ENCODE results near the gene DRC7. TPM values are rescaled to one million over a fixed set of nuclear protein-coding genes. Genes with fewer than 3 reads are reported as not detected.

Gene DRC7
- total and polyA plus RNA-seq, 2 donors from 2014 or later = 1.8 to 3.2 TPM

DNA sequence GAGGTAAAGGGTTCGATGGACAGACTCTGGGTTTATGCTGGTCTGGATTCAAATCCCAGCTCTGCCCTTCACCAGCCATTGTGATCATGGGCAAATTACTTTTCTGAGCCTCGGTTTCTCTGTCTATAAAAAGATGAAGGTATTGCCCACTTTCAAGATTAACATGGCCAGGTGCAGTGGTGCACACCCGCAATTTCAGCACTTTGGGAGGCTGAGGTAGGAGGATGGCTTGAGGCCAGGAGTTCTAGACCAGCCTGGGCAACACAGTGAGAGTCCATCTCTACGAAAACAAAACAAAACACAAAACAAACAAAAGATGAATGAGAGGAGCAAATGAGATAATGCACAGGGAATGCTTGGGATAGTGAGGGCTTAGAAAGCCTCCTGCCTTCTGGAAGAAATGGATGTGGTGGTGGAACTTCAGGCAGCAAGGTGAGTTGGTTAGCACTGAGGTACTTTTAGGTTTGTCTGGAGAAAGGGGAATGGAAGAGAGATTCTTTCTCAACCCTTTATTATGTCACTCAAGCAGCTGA lies 18.0 kb upstream of the DRC7 start:
- no peak for DNase-seq
- no peak overlapping the region for H3K9ac ChIP-seq (ENCODE audit: low read length in 3 of 3)
- FAIRE-seq = no peak

DNA sequence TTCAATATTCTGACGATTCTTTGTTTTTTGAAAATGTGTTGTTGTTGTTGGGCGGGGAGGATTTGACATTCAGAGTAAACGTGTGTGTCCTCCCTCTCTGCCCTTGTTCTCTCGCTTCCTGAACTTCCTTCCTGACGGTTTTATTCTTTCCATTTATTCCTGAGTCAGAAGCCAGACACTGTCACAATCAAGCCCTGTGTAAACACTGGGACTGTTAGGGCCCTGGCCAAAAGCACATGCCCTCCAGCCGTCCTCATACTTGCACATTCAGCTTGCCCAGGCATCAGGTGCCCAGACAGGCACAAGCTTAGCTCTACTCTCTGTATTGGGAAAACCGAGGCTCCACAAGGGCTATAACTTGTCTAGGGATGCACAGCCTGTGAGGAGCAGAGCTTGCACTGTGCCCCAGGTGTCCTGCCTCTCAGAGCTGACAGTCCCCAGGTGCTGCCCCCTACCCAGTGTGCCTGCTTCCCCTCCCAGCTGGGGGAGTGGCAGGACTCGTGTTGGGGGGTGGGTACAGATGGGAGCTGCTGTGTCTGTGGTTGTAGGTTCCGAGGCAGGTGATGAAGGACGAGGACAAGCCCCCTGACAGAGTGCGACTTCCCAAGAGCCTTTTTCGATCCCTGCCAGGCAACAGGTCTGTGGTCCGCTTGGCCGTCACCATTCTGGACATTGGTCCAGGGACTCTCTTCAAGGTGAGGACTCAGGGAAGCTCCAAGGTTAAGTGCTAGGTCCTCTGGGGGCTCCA lies 16.8 kb upstream of the DRC7 start:
- Histone ChIP-seq H3K36me3 (ENCODE audit: control insufficient read depth in 2 of 3, insufficient read depth in 3 of 3, low read length in 3 of 3) (no peaks in the 10 kb centered on the region), H3K9ac (ENCODE audit: low read length in 3 of 3) (no peak overlapping the region), H3K27me3 (ENCODE audit: control insufficient read depth, insufficient read depth, low read length) (no peaks in the 10 kb centered on the region), H3K27ac (ENCODE audit: low read depth in 2 of 2, low read length in 2 of 2) (no peak overlapping the region), H3K4me1 (ENCODE audit: control insufficient read depth in 2 of 3, insufficient read depth in 2 of 3, low read depth in 1 of 3, low read length in 3 of 3) (no peaks in the 10 kb centered on the region), H3K9me3 (ENCODE audit: control insufficient read depth in 2 of 3, insufficient read depth in 1 of 3, low read length in 3 of 3) (no peaks in the 10 kb centered on the region), H3K4me3 (ENCODE audit: low read length in 3 of 3) (no peak overlapping the region)
- intact Hi-C loops (cut with DNase I) = no loop called here
- FAIRE-seq (no peak), DNase-seq (no peak)
- TF ChIP-seq, protein P1, sequence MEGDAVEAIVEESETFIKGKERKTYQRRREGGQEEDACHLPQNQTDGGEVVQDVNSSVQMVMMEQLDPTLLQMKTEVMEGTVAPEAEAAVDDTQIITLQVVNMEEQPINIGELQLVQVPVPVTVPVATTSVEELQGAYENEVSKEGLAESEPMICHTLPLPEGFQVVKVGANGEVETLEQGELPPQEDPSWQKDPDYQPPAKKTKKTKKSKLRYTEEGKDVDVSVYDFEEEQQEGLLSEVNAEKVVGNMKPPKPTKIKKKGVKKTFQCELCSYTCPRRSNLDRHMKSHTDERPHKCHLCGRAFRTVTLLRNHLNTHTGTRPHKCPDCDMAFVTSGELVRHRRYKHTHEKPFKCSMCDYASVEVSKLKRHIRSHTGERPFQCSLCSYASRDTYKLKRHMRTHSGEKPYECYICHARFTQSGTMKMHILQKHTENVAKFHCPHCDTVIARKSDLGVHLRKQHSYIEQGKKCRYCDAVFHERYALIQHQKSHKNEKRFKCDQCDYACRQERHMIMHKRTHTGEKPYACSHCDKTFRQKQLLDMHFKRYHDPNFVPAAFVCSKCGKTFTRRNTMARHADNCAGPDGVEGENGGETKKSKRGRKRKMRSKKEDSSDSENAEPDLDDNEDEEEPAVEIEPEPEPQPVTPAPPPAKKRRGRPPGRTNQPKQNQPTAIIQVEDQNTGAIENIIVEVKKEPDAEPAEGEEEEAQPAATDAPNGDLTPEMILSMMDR (IDR thresholded peaks at IDR 0.05; ENCODE audit: borderline replicate concordance, extremely low read depth, insufficient read depth) = no peak

More for the DNA sequence above, 18.0 kb upstream of the DRC7 start:
- no peaks in the 10 kb centered on the region for H3K9me3 ChIP-seq (ENCODE audit: control insufficient read depth in 2 of 3, insufficient read depth in 1 of 3, low read length in 3 of 3)
- no peaks in the 10 kb centered on the region for H3K36me3 ChIP-seq (ENCODE audit: control insufficient read depth in 2 of 3, insufficient read depth in 3 of 3, low read length in 3 of 3)
- intact Hi-C loops (cut with DNase I) = no loop called here
- H3K27me3 ChIP-seq (ENCODE audit: control insufficient read depth, insufficient read depth, low read length) = no peaks in the 10 kb centered on the region
- TF ChIP-seq, protein P1 (IDR thresholded peaks at IDR 0.05; ENCODE audit: borderline replicate concordance, extremely low read depth, insufficient read depth) = no peak
- no peaks in the 10 kb centered on the region for H3K4me1 ChIP-seq (ENCODE audit: control insufficient read depth in 2 of 3, insufficient read depth in 2 of 3, low read depth in 1 of 3, low read length in 3 of 3)
- no peak overlapping the region for H3K27ac ChIP-seq (ENCODE audit: low read depth in 2 of 2, low read length in 2 of 2)
- no peak overlapping the region for H3K4me3 ChIP-seq (ENCODE audit: low read length in 3 of 3)

DNA sequence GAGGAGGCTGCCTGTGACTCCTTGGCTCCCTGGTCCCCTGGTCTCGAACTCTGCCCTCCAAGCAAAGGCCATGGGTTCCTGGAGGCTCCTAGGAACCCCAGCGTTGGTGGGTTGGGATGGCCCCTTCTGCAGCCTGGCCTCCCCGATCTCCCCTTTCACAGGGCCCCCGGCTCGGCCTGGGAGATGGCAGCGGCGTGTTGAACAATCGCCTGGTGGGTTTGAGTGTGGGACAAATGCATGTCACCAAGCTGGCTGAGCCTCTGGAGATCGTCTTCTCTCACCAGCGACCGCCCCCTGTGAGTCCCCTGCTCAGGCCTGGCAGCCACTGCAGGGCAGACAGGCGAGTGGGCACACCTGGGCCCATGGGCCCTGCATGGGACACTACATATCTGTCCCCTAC lies 15.6 kb upstream of the DRC7 start:
- no peaks in the 10 kb centered on the region for H3K27me3 ChIP-seq (ENCODE audit: control insufficient read depth, insufficient read depth, low read length)
- no peak overlapping the region for H3K27ac ChIP-seq (ENCODE audit: low read depth in 2 of 2, low read length in 2 of 2)
- H3K9me3 ChIP-seq (ENCODE audit: control insufficient read depth in 2 of 3, insufficient read depth in 1 of 3, low read length in 3 of 3) = no peaks in the 10 kb centered on the region
- no peaks in the 10 kb centered on the region for H3K36me3 ChIP-seq (ENCODE audit: control insufficient read depth in 2 of 3, insufficient read depth in 3 of 3, low read length in 3 of 3)
- intact Hi-C loops (cut with DNase I) = no loop called here
- DNase-seq = no peak
- TF ChIP-seq, protein P1 (IDR thresholded peaks at IDR 0.05; ENCODE audit: borderline replicate concordance, extremely low read depth, insufficient read depth) = no peak
- H3K4me1 ChIP-seq (ENCODE audit: control insufficient read depth in 2 of 3, insufficient read depth in 2 of 3, low read depth in 1 of 3, low read length in 3 of 3) = no peaks in the 10 kb centered on the region
- H3K4me3 ChIP-seq (ENCODE audit: low read length in 3 of 3) = no peak overlapping the region
- H3K9ac ChIP-seq (ENCODE audit: low read length in 3 of 3) = no peak overlapping the region
- no peak for FAIRE-seq

Measured in kidney (tissue), 14 donors.